Lung (tissue), 12 donors: ENCODE data around the gene RBM33. TPM values are rescaled to one million over a fixed set of nuclear protein-coding genes. Genes with fewer than 3 reads are reported as not detected.

ENCODE experiments used
- ATAC-seq: fragments of 200-7000 bp; cut with Tn5 transposase; one replicate; pipeline ENCODE4 v1.9.1; 2020; ENCODE audit warnings: moderate number of reproducible peaks; ENCODE audit not compliant: insufficient read depth, low FRiP score
- DNase-seq, 3 donors: peaks; one replicate each; pipeline ENCODE4 v3.0.0-alpha.2; 2013 to 2017
- H3K27ac ChIP-seq, 2 donors: one replicate each; pipeline ENCODE4 v1.5.1; 2013; ENCODE audit warnings: mild to moderate bottlenecking in 2 of 2, moderate library complexity in 2 of 2, control low read depth in 1 of 2, inconsistent platforms in 1 of 2, low read depth in 1 of 2, low read length in 1 of 2
- H3K27me3 ChIP-seq, 3 donors: one replicate each; pipeline ENCODE4 v1.5.1; 2013; ENCODE audit warnings: low read length in 2 of 3; ENCODE audit not compliant: control insufficient read depth in 3 of 3, insufficient read depth in 3 of 3
- H3K36me3 ChIP-seq, 4 donors: one replicate each; pipeline ENCODE4 v1.5.1; 2013; ENCODE audit warnings: low read length in 4 of 4, mild to moderate bottlenecking in 1 of 4, moderate library complexity in 1 of 4; ENCODE audit not compliant: control insufficient read depth in 4 of 4, insufficient read depth in 4 of 4
- H3K4me1 ChIP-seq, 5 donors: one replicate each; pipeline ENCODE4 v1.5.1; 2013; ENCODE audit warnings: low read length in 5 of 5, mild to moderate bottlenecking in 2 of 5, moderate library complexity in 1 of 5; ENCODE audit not compliant: control insufficient read depth in 5 of 5, insufficient read depth in 5 of 5
- H3K4me3 ChIP-seq: one replicate; pipeline ENCODE4 v1.5.1; 2013; ENCODE audit warnings: mild to moderate bottlenecking, control low read depth, moderate library complexity
- H3K9ac ChIP-seq, 2 donors: one replicate each; pipeline ENCODE4 v1.5.1; 2013; ENCODE audit warnings: low read length in 2 of 2, control low read depth in 1 of 2; ENCODE audit not compliant: insufficient read depth in 1 of 2
- H3K9me3 ChIP-seq, 4 donors: one replicate each; pipeline ENCODE4 v1.5.1; 2013; ENCODE audit warnings: low read length in 3 of 4, mild to moderate bottlenecking in 1 of 4, moderate library complexity in 1 of 4; ENCODE audit not compliant: control insufficient read depth in 4 of 4, insufficient read depth in 3 of 4
- WGBS, 2 donors: extraction: QIAGEN DNeasy Blood & Tissue Kit; methylation state at CpG; one replicate each; pipeline ENCODE4 v1.1.7; 2013; 5-methylcytosine and 5-hydroxymethylcytosine counted together
- polyA plus RNA-seq, 2 donors: library from polyadenylated mRNA; stranded (reverse); fragments of 200-250 nt; gene quantifications; one replicate each; pipeline ENCODE4 v1.2.1, GENCODE V29; 2013
- total RNA-seq, 2 donors: library from RNA; depleted of rRNA in 1 of 2; stranded (reverse); fragments of >200 nt in 1 of 2; gene quantifications; one replicate each; pipeline ENCODE4 v1.2.1, GENCODE V29; 2014 to 2021
- TF ChIP-seq, protein P1 (sequence below): IDR thresholded peaks from 2 replicates; pipeline ENCODE4 v1.5.1; 2012; ENCODE audit warnings: mild to moderate bottlenecking; ENCODE audit errors: control extremely low read depth, extremely low read depth
- donor health status: control.
- donor health status: control.
- donor health status: Bipolar disorder and iron deficiency.
- donor health status: healthy.
- donor health status: DM: yes; HTN: yes; CAD: no.

Gene RBM33
- total and polyA plus RNA-seq, 4 donors, result 15.3 to 99.6 (median 43.2) TPM

GRCh38 chr7:155711081-155711480, 66.6 kb downstream of the RBM33 start:
- 95 to 98% methylated on average over 16 of the region's 16 CpGs for WGBS, 2 donors
- Histone ChIP-seq H3K4me1 (peaks cover 0 to 4% (median 0%) of the 10 kb centered on the region in 5 donors), H3K36me3 (peaks cover 25 to 54% (median 35%) of the 10 kb centered on the region in 4 donors), H3K27me3 (no peaks in the 10 kb centered on the region), H3K4me3 (no peak overlapping the region), H3K27ac (no peak overlapping the region), H3K9me3 (no peaks in the 10 kb centered on the region), H3K9ac (no peak overlapping the region)
- ATAC-seq, result no peak
- TF ChIP-seq, protein P1, sequence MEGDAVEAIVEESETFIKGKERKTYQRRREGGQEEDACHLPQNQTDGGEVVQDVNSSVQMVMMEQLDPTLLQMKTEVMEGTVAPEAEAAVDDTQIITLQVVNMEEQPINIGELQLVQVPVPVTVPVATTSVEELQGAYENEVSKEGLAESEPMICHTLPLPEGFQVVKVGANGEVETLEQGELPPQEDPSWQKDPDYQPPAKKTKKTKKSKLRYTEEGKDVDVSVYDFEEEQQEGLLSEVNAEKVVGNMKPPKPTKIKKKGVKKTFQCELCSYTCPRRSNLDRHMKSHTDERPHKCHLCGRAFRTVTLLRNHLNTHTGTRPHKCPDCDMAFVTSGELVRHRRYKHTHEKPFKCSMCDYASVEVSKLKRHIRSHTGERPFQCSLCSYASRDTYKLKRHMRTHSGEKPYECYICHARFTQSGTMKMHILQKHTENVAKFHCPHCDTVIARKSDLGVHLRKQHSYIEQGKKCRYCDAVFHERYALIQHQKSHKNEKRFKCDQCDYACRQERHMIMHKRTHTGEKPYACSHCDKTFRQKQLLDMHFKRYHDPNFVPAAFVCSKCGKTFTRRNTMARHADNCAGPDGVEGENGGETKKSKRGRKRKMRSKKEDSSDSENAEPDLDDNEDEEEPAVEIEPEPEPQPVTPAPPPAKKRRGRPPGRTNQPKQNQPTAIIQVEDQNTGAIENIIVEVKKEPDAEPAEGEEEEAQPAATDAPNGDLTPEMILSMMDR, result no peak
- no peak for DNase-seq

DNA sequence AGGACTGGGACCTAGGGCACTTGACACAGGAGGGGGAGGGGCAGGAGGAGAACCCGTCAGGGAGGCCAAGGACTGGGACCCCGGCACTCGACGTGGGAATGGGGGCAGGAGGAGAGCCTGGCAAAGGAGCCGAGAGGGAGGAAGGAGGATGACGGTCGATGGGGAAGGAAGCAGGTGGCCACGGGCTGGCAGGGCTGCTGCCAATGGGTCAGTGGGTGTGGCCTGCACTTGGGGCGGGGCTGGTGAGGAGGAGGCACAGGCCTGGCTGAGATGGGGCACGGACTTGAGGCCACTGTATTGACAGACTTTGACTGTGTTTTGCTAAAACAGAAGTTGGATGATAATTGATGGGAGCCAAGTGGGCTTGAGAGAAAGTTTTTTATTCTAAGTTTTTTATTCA, 68.9 kb downstream of the RBM33 start:
- peaks cover 0 to 6% (median 0%) of the 10 kb centered on the region in 5 donors for H3K4me1 ChIP-seq
- no peaks in the 10 kb centered on the region for H3K27me3 ChIP-seq
- no peak overlapping the region for H3K4me3 ChIP-seq
- DNase-seq (no peak), ATAC-seq (no peak)
- TF ChIP-seq, protein P1, result no peak
- 36 to 66% methylated on average over 10 of the region's 10 CpGs for WGBS, 2 donors
- no peak overlapping the region for H3K27ac ChIP-seq
- H3K36me3 ChIP-seq, result peaks cover 17 to 42% (median 27%) of the 10 kb centered on the region in 4 donors
- no peak overlapping the region for H3K9ac ChIP-seq
- no peaks in the 10 kb centered on the region for H3K9me3 ChIP-seq

GRCh38 chr7:155714702-155715101, 70.2 kb downstream of the RBM33 start:
- H3K4me1 ChIP-seq, result peaks cover 0 to 6% (median 0%) of the 10 kb centered on the region in 5 donors
- ATAC-seq (no peak), DNase-seq (no peak)
- peaks cover 9 to 32% (median 24%) of the 10 kb centered on the region in 4 donors for H3K36me3 ChIP-seq
- TF ChIP-seq, protein P1, result no peak
- no peaks in the 10 kb centered on the region for H3K27me3 ChIP-seq
- H3K9me3 ChIP-seq, result no peaks in the 10 kb centered on the region
- WGBS, 2 donors, result 84 to 89% methylated on average over 6 of the region's 6 CpGs
- no peak overlapping the region for H3K4me3 ChIP-seq
- no peak overlapping the region for H3K27ac ChIP-seq
- no peak overlapping the region for H3K9ac ChIP-seq

GRCh38 chr7:155715111-155715805, 70.8 kb downstream of the RBM33 start:
- H3K27ac ChIP-seq, result no peak overlapping the region
- 93 to 96% methylated on average over 11 of the region's 11 CpGs for WGBS, 2 donors
- H3K36me3 ChIP-seq, result peaks cover 8 to 31% (median 23%) of the 10 kb centered on the region in 4 donors

More at GRCh38 chr7:155715111-155715805, 70.8 kb downstream of the RBM33 start:
- no peak for DNase-seq
- no peaks in the 10 kb centered on the region for H3K27me3 ChIP-seq
- H3K9me3 ChIP-seq, result no peaks in the 10 kb centered on the region
- H3K4me3 ChIP-seq, result no peak overlapping the region
- H3K9ac ChIP-seq, result no peak overlapping the region
- ATAC-seq, result no peak
- TF ChIP-seq, protein P1, result no peak
- H3K4me1 ChIP-seq, result peaks cover 0 to 6% (median 0%) of the 10 kb centered on the region in 5 donors
